Loucy (cell line): ENCODE data around the gene ZCCHC24.

Source experiments
- H2AFZ ChIP-seq: fragments of 200-600 bp; sonication (generic); 2 replicates; pipeline ENCODE4 v1.6.0; 2016; ENCODE audit warnings: antibody characterized with exemption, mild to moderate bottlenecking, low read length, moderate library complexity
- H3F3A ChIP-seq: fragments of 200-600 bp; 2 replicates; pipeline ENCODE4 v1.6.0; 2016; ENCODE audit warnings: antibody characterized with exemption, low read depth, mild to moderate bottlenecking
- H3K27me3 ChIP-seq: fragments of 200-600 bp; sonication (generic); 2 replicates; pipeline ENCODE4 v1.6.1; 2014; ENCODE audit warnings: low read length, mild to moderate bottlenecking; ENCODE audit not compliant: insufficient read depth, poor library complexity, severe bottlenecking
- H3K36me3 ChIP-seq: fragments of 200-600 bp; sonication (generic); 2 replicates; pipeline ENCODE4 v1.6.1; 2016; ENCODE audit warnings: low read length; ENCODE audit not compliant: insufficient read depth
- H3K4me1 ChIP-seq: fragments of 200-600 bp; sonication (generic); 2 replicates; pipeline ENCODE4 v1.5.1; 2014; ENCODE audit warnings: low read length, mild to moderate bottlenecking; ENCODE audit not compliant: insufficient read depth, poor library complexity, severe bottlenecking
- H3K4me2 ChIP-seq: fragments of 200-600 bp; sonication (generic); 2 replicates; pipeline ENCODE4 v1.6.0; 2014; ENCODE audit warnings: antibody characterized with exemption, low read length, low read depth, mild to moderate bottlenecking; ENCODE audit not compliant: poor library complexity, severe bottlenecking
- H3K4me3 ChIP-seq: fragments of 200-600 bp; sonication (generic); 2 replicates; pipeline ENCODE4 v1.5.1; 2014; ENCODE audit warnings: low read length, mild to moderate bottlenecking, mixed read lengths; ENCODE audit not compliant: poor library complexity, severe bottlenecking
- H3K79me2 ChIP-seq: fragments of 200-600 bp; sonication (generic); 2 replicates; pipeline ENCODE4 v1.6.1; 2014; ENCODE audit warnings: low read length; ENCODE audit not compliant: insufficient read depth
- H3K9ac ChIP-seq: fragments of 200-600 bp; sonication (generic); 2 replicates; pipeline ENCODE4 v1.6.0; 2014; ENCODE audit warnings: mild to moderate bottlenecking, low read depth, low read length, moderate library complexity; ENCODE audit not compliant: poor library complexity, severe bottlenecking
- H3K9me2 ChIP-seq: fragments of 200-600 bp; sonication (generic); replicated peaks from 2 replicates; pipeline ENCODE4 v1.6.1; 2016; ENCODE audit warnings: low read depth, low read length, mixed read lengths
- H3K9me3 ChIP-seq: fragments of 200-600 bp; sonication (generic); 2 replicates; pipeline ENCODE4 v1.6.1; 2014; ENCODE audit warnings: mild to moderate bottlenecking, antibody characterized with exemption, low read length, low read depth; ENCODE audit not compliant: insufficient read depth
- H4K20me1 ChIP-seq: fragments of 200-600 bp; sonication (generic); 2 replicates; pipeline ENCODE4 v1.6.0; 2014; ENCODE audit warnings: antibody characterized with exemption, low read length, mild to moderate bottlenecking; ENCODE audit not compliant: insufficient read depth, poor library complexity, severe bottlenecking
- CTCF ChIP-seq: fragments of 200-600 bp; sonication (generic); conservative IDR thresholded peaks from 2 replicates; pipeline ENCODE4 v1.5.1; 2014; ENCODE audit warnings: mild to moderate bottlenecking, antibody characterized with exemption, low read length
- EZH2phosphoT487 ChIP-seq: fragments of 200-600 bp; IDR thresholded peaks from 2 replicates; pipeline ENCODE4 v1.6.1; 2018; ENCODE audit warnings: antibody characterized with exemption, mild to moderate bottlenecking, moderate library complexity, borderline replicate concordance

The ZCCHC24 gene

GRCh38 chr10:79434821-79435251 lies 10.6 kb downstream of the ZCCHC24 start:
- Histone ChIP-seq H2AFZ (no peak overlapping the region), H3K79me2 (no peaks in the 10 kb centered on the region), H3K9ac (no peak overlapping the region), H3K9me3 (no peaks in the 10 kb centered on the region), H3K27me3 (no peaks in the 10 kb centered on the region), H3K36me3 (no peaks in the 10 kb centered on the region; the same call in 1 of the 2 replicates), H3F3A (no peaks in the 10 kb centered on the region), H3K4me1 (peaks cover 10% of the 10 kb centered on the region), H3K4me2 (no peak overlapping the region), H4K20me1 (no peaks in the 10 kb centered on the region), H3K9me2 (no peaks in the 10 kb centered on the region), H3K4me3 (no peak overlapping the region)
- TF ChIP-seq EZH2phosphoT487 (no peak), CTCF (no peak)

- Histone ChIP-seq H3K9me2 (no peaks in the 10 kb centered on the region), H3K9me3 (no peaks in the 10 kb centered on the region), H3K9ac (no peak overlapping the region), H3K36me3 (no peaks in the 10 kb centered on the region; the same call in 1 of the 2 replicates), H3K79me2 (no peaks in the 10 kb centered on the region), H3K4me1 (peaks cover 10% of the 10 kb centered on the region), H4K20me1 (no peaks in the 10 kb centered on the region), H2AFZ (no peak overlapping the region), H3K4me2 (no peak overlapping the region), H3K4me3 (no peak overlapping the region), H3K27me3 (no peaks in the 10 kb centered on the region), H3F3A (no peaks in the 10 kb centered on the region)
- TF ChIP-seq EZH2phosphoT487 (no peak), CTCF (no peak)
Observed at GRCh38 chr10:79434223-79434687, 11.2 kb downstream of the ZCCHC24 start.

GRCh38 chr10:79433324-79434222 lies 11.9 kb downstream of the ZCCHC24 start:
- H3K79me2 ChIP-seq: no peaks in the 10 kb centered on the region
- H3F3A ChIP-seq: no peaks in the 10 kb centered on the region
- H3K9ac ChIP-seq: no peak overlapping the region
- no peaks in the 10 kb centered on the region for H4K20me1 ChIP-seq
- H3K36me3 ChIP-seq: no peaks in the 10 kb centered on the region; the same call in 1 of the 2 replicates
- no peaks in the 10 kb centered on the region for H3K27me3 ChIP-seq
- H3K4me2 ChIP-seq: no peak overlapping the region
- H2AFZ ChIP-seq: no peak overlapping the region
- H3K9me3 ChIP-seq: no peaks in the 10 kb centered on the region
- peaks cover 10% of the 10 kb centered on the region for H3K4me1 ChIP-seq
- no peak for TF ChIP-seq EZH2phosphoT487
- no peak for TF ChIP-seq CTCF
- no peak overlapping the region for H3K4me3 ChIP-seq
- no peaks in the 10 kb centered on the region for H3K9me2 ChIP-seq
